GM10266 (cell line): ENCODE measurements around the gene PITX1.
"Not testable (repeated sequence)": the region's sequence is repeated elsewhere in the genome, so short reads cannot be mapped to it uniquely, and the experiment has no call there.

Experiments
- DNase-seq: peaks from one replicate; pipeline ENCODE4 v3.0.0; 2012; ENCODE audit errors: extremely low spot score
- TF ChIP-seq, protein P1 (sequence below): IDR thresholded peaks from 2 replicates; pipeline ENCODE4 v1.5.1; 2012; ENCODE audit warnings: mild to moderate bottlenecking, low read depth; ENCODE audit not compliant: control insufficient read depth, insufficient read depth; ENCODE audit errors: missing control alignments

PITX1 gene

DNA sequence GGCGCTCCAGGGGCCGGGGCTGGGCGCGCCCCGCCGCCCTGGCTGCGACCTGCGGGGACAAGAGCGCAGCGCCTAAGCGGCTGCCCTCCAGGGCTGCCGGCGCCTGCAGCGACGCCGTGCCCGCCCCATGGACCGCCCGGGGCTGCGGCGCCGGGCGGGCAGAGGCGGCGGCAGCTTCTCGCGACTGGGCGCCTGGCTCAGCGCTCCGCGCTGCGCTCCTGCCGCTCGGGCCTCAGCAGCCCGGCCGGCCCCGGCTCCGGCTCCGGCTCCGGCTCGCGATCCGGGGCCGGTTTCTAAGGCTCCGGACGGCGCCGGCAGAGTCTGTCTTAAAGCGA lies at the start of gene PITX1:
TSS of gene PITX1 (minus strand) at position 328 of the 335 bp plus-strand sequence. CDS start 347 bp downstream, outside the sequence.
- DNase-seq: no peak
- TF ChIP-seq, protein P1, sequence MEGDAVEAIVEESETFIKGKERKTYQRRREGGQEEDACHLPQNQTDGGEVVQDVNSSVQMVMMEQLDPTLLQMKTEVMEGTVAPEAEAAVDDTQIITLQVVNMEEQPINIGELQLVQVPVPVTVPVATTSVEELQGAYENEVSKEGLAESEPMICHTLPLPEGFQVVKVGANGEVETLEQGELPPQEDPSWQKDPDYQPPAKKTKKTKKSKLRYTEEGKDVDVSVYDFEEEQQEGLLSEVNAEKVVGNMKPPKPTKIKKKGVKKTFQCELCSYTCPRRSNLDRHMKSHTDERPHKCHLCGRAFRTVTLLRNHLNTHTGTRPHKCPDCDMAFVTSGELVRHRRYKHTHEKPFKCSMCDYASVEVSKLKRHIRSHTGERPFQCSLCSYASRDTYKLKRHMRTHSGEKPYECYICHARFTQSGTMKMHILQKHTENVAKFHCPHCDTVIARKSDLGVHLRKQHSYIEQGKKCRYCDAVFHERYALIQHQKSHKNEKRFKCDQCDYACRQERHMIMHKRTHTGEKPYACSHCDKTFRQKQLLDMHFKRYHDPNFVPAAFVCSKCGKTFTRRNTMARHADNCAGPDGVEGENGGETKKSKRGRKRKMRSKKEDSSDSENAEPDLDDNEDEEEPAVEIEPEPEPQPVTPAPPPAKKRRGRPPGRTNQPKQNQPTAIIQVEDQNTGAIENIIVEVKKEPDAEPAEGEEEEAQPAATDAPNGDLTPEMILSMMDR: no peak

DNA sequence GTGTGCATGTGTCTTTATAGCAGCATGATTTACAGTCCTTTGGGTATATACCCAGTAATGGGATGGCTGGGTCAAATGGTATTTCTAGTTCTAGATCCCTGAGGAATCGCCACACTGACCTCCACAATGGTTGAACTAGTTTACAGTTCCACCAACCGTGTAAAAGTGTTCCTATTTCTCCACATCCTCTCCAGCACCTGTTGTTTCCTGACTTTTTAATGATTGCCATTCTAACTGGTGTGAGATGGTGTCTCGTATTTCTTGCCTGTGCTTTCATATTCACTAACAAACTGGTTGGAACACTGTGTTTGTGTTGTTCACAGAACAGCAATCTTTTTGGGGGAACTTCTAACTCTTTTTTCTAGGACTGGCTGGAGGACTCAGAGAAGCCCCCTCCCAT lies 49.3 kb upstream of the PITX1 start:
- DNase-seq: not testable (repeated sequence)

DNA sequence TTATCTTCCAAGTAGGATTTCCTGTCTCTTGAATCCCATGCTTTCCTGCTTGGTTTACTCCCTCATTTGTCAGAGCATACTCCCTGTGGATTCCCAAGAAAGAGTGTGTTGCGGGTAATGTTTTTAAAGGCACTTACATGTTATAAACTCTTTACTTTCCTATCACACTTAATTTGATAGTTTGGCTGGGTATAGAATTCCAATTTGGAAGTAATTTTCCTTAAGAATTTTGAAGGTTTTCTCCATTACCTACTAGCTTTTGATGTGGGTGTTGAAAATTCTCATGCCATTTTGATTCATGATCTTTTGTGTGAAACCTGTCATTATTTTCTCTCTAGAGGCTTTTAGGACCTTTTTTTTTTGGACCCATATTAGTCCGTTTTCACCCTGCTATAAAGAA lies 47.2 kb upstream of the PITX1 start:
- DNase-seq: no peak
- TF ChIP-seq, protein P1: no peak

DNA sequence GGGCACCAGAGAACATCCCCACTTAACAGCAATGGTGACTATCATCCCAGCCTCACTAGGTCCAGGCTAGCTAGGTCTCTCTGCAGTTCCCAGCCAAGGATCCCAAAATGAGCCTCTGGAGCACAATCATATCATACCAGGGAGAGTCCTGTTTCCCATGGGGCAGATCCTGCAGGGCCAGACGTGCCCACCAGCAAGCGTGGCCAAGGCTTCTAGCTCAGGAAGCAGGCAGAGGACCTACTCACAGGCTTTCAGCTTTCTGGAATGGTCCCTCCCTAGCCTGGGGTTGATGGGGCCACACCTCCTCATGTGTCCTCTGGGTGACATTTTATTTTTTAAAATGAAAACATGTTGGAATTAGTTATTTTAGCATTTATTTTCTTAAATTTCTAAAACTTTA lies 45.7 kb upstream of the PITX1 start:
- DNase-seq: no peak
- TF ChIP-seq, protein P1: no peak

DNA sequence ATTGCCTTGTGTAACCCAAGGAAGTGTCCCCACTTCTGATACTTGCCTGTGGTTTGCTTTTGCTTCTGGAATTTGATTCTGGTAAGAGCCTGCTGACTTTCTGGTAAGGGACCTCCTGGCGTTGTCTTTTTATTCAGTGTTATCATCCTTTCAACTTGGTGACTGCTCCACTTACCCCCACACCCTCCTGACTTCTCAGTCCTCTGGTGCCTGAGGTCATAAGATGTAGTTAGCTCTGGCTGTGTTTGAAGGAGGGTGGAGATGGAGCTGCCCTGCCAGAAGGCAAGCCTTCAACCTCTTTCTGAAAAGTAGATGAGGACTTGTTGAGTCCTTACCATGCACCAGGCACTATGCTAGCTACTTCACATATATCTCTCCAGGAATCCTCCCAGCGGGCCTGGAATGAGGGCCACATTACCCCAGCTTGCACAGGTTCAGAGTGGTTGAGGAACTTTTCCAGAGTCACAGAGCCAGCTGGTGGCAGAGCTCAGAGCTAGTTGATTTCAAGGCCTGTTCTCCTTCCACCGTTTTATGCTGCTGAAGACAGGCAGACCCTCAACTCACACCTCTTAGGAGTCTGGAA lies 45.2 kb upstream of the PITX1 start:
- TF ChIP-seq, protein P1: no peak

DNA sequence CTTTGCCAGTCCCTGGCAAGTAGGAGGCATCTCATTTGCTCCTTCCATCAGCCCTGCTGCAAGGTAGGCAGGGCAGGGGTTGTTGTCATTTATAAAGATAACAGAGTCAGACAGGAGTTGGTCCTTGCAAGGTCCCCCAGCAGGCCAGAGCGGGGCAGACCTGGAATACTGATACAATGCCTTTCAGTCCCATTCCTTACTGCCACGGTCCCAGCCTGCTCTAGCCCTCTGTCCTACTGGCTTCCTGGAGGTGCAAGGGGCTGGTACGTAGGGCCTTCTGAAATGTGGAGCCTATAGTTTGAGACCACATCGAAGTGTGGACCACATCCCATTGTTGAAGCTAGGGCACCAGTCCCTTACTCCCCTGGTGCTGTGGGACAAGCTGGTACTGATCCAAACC lies 42.8 kb upstream of the PITX1 start:
- TF ChIP-seq, protein P1: no peak
- no peak for DNase-seq

More for the DNA sequence above, 45.2 kb upstream of the PITX1 start:
- DNase-seq: no peak

DNA sequence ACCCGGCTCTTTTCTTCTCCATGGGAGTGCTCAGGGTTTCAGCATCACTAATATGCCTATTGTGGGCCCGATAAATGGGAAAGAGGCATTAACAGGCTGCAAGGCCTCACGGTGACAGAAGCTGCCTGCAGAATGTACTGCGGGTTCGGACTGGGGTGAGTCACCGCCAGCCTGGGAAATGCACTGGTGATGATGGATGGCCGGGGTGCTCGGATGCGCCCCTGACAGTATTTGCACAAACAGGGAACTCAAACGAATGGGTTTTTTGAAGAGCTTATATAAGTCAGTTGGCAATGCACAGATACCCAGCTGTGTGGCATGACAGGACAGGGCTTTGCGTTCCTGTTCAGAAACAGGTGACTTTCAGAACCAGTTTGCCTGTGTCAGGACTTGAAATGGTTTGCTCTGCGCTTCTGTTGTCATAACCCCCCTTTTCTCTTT lies 42.0 kb upstream of the PITX1 start:
- no peak for DNase-seq
- TF ChIP-seq, protein P1: no peak

DNA sequence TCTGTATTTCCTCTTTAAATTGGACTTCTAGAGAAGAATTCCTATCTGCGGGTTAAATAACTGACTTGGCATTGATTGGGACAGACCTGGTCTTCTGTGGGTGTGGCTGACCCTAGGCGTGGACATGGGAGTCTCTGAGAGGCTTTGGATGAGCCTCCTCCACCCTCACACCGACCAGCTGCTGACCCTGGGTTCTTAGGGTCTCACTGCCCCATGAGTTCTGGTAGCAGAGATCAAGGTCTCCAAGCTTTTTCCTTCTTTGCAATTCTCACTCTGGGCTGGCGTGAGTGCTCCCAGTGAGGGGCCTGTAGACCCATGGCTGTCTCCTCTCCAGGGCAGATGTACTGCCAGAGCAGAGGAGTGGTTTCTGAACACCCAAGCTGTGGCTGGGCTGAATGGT lies 41.6 kb upstream of the PITX1 start:
- DNase-seq: no peak
- TF ChIP-seq, protein P1: no peak
